GM19239 (cell line): ENCODE measurements around the gene RAD51B.
A peak's percentile ranks its signal among the peaks of the same experiment; 100 is the strongest.
"Not testable (repeated sequence)": the region's sequence is repeated elsewhere in the genome, so short reads cannot be mapped to it uniquely, and the experiment has no call there.

ENCODE experiments used
- DNase-seq: peaks from one replicate; pipeline ENCODE4 v3.0.0; 2011; ENCODE audit warnings: low spot score; ENCODE audit not compliant: insufficient read length
- FAIRE-seq: peaks from 2 replicates; lab custom pipeline; 2011; peaks lifted over from hg19 to GRCh38; lab: Jason Lieb, UNC

The RAD51B gene

GRCh38 chr14:68014771-68015170, 195.2 kb downstream of the RAD51B start:
- no peak for DNase-seq
- FAIRE-seq = no peak

DNA sequence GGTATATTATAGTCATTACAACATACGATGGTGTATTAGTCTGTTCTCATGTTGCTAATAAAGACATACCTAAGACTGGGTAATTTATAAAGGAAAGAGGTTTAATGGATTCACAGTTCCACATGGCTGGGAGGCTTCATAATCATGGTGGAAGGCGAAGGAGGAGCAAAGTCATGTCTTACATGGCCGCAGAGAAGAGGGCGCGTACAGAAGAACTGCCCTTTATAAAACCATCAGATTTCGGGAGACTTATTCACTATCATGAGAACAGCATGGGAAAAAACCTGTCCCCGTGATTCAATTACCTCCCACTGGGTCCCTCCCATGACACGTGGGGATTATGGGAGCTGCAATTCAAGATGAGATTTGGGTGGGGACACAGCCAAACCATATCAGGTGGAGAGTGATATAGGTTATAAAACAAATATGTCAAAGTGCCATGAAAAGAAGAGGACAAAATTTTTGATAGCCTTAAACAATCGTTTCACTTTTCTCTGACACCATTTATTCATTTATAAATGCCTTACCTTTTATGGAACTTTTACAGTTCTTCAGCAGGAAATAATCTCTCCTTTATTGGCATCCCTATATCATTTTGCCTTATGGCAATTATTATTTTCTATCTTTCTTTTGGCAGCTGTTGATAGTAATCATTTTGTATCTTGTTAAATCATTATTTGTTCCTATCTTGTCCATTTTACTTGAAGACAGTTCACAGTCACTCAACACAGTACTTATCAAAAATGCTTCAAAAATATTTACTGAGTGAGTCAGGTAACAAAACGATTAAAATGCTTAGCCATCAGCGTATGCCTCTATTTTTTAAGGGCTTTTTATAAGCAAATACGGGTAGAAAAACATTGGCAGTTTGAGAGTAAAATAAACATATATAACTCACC, 196.0 kb downstream of the RAD51B start:
- DNase-seq (no peak), FAIRE-seq (peak; percentile 71)

- no peak for FAIRE-seq
- DNase-seq = no peak
These were observed 196.8 kb downstream of the RAD51B start for GRCh38 chr14:68016255-68016914.

- FAIRE-seq (peak; percentile 44), DNase-seq (no peak)
These were observed 199.0 kb downstream of the RAD51B start for GRCh38 chr14:68018598-68018997.

GRCh38 chr14:68020493-68020892, 200.9 kb downstream of the RAD51B start:
- no peak for DNase-seq
- FAIRE-seq = no peak

DNA sequence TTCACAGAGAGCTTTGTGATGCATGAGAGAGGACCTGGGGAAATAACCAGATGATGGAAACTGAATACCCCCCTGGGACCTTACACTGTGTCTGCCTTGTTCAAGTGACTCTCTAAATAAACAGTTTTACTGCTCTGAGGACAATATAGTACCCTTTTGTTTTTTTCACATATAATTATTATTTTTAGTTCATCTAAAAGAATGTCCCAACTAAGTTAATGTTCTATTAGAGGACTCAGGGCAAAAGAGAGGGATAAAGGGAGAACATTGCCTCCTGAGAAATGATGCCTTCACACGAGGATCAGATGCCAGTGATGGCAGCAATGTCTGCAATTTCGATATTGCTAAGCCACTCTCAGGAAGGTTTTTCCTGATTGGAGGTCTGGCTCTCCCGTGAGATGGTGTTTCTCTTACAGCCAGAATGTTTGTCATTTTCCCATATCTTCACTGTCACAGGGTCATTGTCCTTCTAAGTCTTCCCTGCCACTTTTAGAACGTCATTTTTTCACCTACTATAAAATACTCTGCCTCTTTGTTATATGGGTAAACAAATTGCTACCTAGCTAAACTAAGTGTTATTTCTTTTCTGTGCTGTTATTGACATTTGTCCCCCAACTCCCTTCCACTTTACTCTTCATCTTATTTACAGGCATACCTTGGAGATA, 201.6 kb downstream of the RAD51B start:
- peak; percentile 92 for FAIRE-seq
- DNase-seq = no peak

DNA sequence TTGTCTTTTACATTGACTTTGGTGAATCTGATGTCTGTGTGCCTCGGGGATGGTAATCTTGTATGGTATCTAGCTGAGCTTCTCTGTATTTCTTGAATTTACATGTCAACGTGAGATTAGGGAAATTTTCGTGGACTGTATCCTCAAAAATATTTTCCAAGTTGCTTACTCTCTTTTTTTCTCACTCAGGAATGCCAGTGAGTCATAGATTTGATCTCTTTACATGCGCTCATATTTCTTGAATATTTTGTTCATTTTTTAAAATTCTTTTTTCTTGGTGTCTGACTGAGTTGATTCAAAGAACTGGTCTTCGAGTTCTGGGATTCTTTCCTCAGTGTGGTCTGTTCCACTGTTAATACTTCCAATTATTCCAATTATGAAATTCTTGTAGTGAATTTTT, 207.7 kb downstream of the RAD51B start:
- DNase-seq (no peak), FAIRE-seq (no peak)

DNA sequence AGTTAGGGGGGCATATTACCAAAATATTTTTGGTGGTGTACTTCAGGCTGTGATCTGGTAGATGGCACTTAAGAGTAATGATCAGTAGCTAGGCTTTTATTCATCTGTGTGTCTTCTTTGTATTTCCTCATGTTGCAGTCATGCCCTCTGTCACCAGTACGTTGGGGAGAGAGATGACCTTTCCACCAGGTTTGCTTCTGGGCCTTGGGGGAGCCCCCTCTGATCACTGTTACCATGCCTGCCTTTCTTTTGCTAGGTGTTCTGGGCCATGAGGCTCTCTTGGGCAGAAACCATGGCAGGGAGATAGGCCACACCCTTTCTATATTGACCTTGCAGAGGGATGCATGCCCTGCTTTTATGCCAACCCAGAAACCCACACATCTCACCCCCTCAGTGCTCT, 208.5 kb downstream of the RAD51B start:
- FAIRE-seq (no peak), DNase-seq (no peak)

DNA sequence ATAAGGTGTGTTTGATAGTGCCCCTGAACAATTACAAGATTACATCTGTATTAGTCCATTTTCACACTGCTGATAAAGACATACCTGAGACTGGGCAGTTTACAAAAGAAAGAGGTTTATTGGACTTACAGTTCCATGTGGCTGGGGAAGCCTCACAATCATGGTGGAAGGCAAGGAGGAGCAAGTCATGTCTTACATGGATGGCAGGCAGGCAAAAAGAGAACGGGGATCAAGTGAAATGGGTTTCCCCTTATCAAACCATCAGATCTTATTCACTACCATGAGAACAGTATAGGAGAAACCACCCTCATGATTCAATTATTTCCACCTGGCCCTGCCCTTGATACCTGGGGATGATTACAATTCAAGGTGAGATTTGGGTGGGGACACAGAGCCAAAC, 211.4 kb downstream of the RAD51B start:
- not testable (repeated sequence) for FAIRE-seq, DNase-seq

- peak; percentile 39 for FAIRE-seq
- no peak for DNase-seq
These were observed 212.6 kb downstream of the RAD51B start for GRCh38 chr14:68032154-68032553.

DNA sequence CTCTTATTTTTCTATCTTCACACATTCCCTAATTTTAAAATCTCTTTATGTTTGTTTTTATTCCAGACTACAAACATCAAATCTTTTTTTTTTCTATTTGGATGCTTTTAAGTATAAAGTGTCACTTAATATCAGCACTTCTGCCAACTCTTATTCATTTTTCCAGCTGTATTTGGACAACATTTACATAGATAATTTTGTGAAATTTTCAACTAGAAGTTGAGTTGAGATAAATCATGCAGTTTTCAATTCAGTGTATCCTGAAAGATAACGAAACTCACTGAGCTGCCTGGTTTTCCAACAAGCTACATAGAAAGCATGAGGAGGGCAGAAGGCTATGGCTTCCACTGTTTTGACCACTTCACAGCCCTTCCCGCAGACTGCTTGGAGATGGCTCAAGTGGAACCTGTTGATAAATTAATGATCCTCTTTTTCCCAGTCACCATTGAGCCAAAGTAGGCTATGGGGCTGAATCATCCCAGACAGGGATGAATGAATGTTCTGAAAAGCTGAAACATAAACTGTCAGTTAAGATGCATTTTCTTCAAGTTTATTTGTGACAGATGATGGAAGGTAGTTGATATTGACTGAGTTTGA, 213.9 kb downstream of the RAD51B start:
- FAIRE-seq = no peak

GRCh38 chr14:68034896-68035295, 215.3 kb downstream of the RAD51B start:
- FAIRE-seq = no peak

More for the DNA sequence above, 213.9 kb downstream of the RAD51B start:
- no peak for DNase-seq

GRCh38 chr14:68036202-68036601, 216.6 kb downstream of the RAD51B start:
- peak; percentile 8 for FAIRE-seq
- DNase-seq = no peak

More at GRCh38 chr14:68034896-68035295, 215.3 kb downstream of the RAD51B start:
- no peak for DNase-seq

DNA sequence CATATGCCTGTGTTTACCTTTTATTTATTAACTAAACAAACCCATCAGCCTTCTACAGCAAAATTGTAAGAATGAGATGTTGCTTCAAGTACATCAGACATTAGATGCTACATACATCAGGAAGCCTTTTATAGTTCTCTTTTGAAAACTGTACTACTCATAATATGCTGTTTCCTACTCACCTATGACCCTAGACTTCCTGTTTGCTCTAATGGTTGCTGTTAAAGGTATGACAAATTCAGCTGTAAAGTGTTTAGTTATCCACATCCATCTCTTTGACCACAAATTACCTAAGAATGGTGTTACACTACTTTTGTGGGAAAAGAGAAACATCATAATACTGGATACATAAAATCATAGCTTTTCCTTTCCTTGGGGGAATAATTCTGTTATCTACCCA, 220.0 kb downstream of the RAD51B start:
- DNase-seq (no peak), FAIRE-seq (no peak)

GRCh38 chr14:68040633-68041369, 221.2 kb downstream of the RAD51B start:
- FAIRE-seq (no peak), DNase-seq (no peak)

DNA sequence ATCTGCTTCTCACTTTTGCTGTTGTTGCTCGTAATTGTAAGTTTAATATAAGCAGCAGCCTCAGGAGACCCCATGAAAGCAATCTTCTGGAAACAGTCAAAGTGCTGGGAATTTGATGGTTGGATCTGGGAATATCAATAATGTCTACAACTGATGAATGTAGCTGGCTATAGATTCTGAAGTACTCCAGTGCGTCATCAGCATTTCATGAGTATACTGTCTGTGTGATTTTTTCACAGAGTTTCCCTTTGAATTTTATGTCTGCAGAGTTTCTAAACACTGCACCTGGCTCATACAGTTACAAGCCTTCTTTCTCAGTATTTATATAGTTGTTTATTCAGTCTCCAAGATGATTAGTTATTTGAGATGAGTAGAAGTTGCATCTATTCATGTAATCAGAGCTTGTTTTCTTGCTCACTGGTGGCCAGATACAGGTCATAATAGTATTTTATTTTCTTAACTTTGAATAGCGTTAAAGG, 222.3 kb downstream of the RAD51B start:
- DNase-seq (no peak), FAIRE-seq (no peak)

- DNase-seq (no peak), FAIRE-seq (no peak)
These were observed 223.1 kb downstream of the RAD51B start for GRCh38 chr14:68042586-68043210.

DNA sequence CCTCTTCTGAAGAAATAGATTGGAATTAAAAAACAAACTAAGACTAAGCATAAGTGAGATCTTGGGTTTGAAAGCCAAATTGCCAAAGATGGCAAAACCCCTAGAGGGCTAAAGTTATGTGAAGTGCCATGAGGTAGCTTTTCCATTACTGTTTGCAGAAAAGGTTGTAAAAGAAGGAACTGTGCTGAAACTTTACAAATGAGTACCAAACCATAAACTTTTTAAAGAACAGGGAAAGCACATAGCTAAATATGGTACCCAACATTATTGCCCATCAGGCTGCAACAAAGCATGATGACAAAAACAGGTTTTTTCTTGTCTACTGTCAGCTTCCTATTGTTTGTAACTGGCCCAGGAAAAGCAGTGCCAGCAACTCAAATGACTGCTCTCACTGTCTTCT, 224.2 kb downstream of the RAD51B start:
- FAIRE-seq = no peak
- no peak for DNase-seq

- no peak for FAIRE-seq
- no peak for DNase-seq
These were observed 228.3 kb downstream of the RAD51B start for GRCh38 chr14:68047906-68048305.
